Keratinocyte (primary cell): ENCODE data around the gene TSKU.

Experiments used
- CTCF ChIP-seq, 3 experiments: IDR thresholded peaks in 1 of 3; conservative IDR thresholded peaks in 1 of 3; optimal IDR thresholded peaks in 1 of 3; 2 replicates in 2 of 3; 3 replicates in 1 of 3; pipeline versions ENCODE3 to v1.5.1; 2011; ENCODE audit warnings: low read length in 3 of 3, mild to moderate bottlenecking in 3 of 3, moderate library complexity in 2 of 3, control low read depth in 1 of 3, inconsistent platforms in 1 of 3; ENCODE audit not compliant: insufficient read depth in 2 of 3; ENCODE audit errors: extremely low read depth in 1 of 3
- EZH2 ChIP-seq: IDR thresholded peaks from one replicate; pipeline ENCODE4 v1.6.1; 2012; ENCODE audit warnings: inconsistent platforms, mild to moderate bottlenecking, low read length, moderate library complexity

GRCh38 chr11:76747153-76747914 lies 35.8 kb upstream of the TSKU start:
- no peak for TF ChIP-seq CTCF (optimal IDR thresholded peaks at IDR 0.05 in 1 of 3, IDR thresholded peaks at IDR 0.05 in 1 of 3, conservative IDR thresholded peaks at IDR 0.05 in 1 of 3; ENCODE audit: extremely low read depth in 1 of 3, insufficient read depth in 2 of 3, low read length in 3 of 3)
- no peak for TF ChIP-seq EZH2
